ENCODE results near the gene BEX3. TPM values are rescaled to one million over a fixed set of nuclear protein-coding genes. Genes with fewer than 3 reads are reported as not detected.
A peak's percentile ranks its signal among the peaks of the same experiment; 100 is the strongest.
"Not testable (repeated sequence)": the region's sequence is repeated elsewhere in the genome, so short reads cannot be mapped to it uniquely, and the experiment has no call there.

Gene BEX3
- total and polyA plus RNA-seq, 11 donors, result 74.4 to 153 (median 114) TPM

- no peak for TF ChIP-seq CTCF (IDR thresholded peaks at IDR 0.05)
- TF ChIP-seq POLR2A (IDR thresholded peaks at IDR 0.05), result no peak
- Histone ChIP-seq H3K4me3 (peak overlapping the region in 11 of 12 donors; percentile 16 to 64 (median 53)), H3K9me3 (no peaks in the 10 kb centered on the region), H3K27me3 (peaks cover 0 to 18% (median 0%) of the 10 kb centered on the region in 9 donors), H3K36me3 (no peaks in the 10 kb centered on the region), H3K27ac (peak overlapping the region in 4 of 12 donors; percentile 13 to 55 (median 39)), H3K4me1 (peaks cover 0 to 3% (median 0%) of the 10 kb centered on the region in 12 donors)
- 7 to 27% (median 16%) methylated on average over 7 of the region's 7 CpGs for WGBS, 4 donors
- intact Hi-C loops (cut with DNase I), result no loop called here
- no peak for ATAC-seq
- no peak for DNase-seq
These were observed 28.6 kb downstream of the BEX3 start for GRCh38 chrX:103405009-103405333.

- ATAC-seq (no peak), DNase-seq (no peak)
- Histone ChIP-seq H3K27ac (no peak overlapping the region), H3K9me3 (no peaks in the 10 kb centered on the region), H3K4me1 (peaks cover 0 to 3% (median 0%) of the 10 kb centered on the region in 12 donors), H3K4me3 (no peak overlapping the region), H3K27me3 (peaks cover 0 to 10% (median 0%) of the 10 kb centered on the region in 9 donors), H3K36me3 (no peaks in the 10 kb centered on the region)
- TF ChIP-seq POLR2A (IDR thresholded peaks at IDR 0.05) (no peak), CTCF (IDR thresholded peaks at IDR 0.05) (no peak)
- 64 to 97% (median 78%) methylated on average over 1 of the region's 1 CpG for WGBS, 4 donors
- intact Hi-C loops (cut with DNase I), result no loop called here
These were observed 29.9 kb downstream of the BEX3 start for GRCh38 chrX:103406256-103406655.

- intact Hi-C loops (cut with DNase I), result no loop called here
- TF ChIP-seq CTCF (IDR thresholded peaks at IDR 0.05) (no peak), POLR2A (IDR thresholded peaks at IDR 0.05) (no peak)
- H3K27me3 ChIP-seq, result peaks cover 0 to 4% (median 0%) of the 10 kb centered on the region in 9 donors
- peaks cover 0 to 3% (median 0%) of the 10 kb centered on the region in 12 donors for H3K4me1 ChIP-seq
- ATAC-seq (no peak), DNase-seq (no peak)
- peaks cover 0 to 6% (median 0%) of the 10 kb centered on the region in 12 donors for H3K9me3 ChIP-seq
- 82 to 95% (median 87%) methylated on average over 2 of the region's 2 CpGs for WGBS, 4 donors
- no peaks in the 10 kb centered on the region for H3K36me3 ChIP-seq
- H3K4me3 ChIP-seq, result no peak overlapping the region
- H3K27ac ChIP-seq, result no peak overlapping the region
These were observed 31.4 kb downstream of the BEX3 start for GRCh38 chrX:103407776-103408175.

- ATAC-seq; H3K4me1 ChIP-seq; H3K27ac ChIP-seq; H3K36me3 ChIP-seq; DNase-seq; H3K9me3 ChIP-seq; H3K4me3 ChIP-seq; intact Hi-C loops (cut with DNase I); H3K27me3 ChIP-seq: not testable (repeated sequence)
- 74 to 95% (median 79%) methylated on average over 2 of the region's 2 CpGs for WGBS, 4 donors
These were observed 35.4 kb downstream of the BEX3 start for GRCh38 chrX:103411721-103412120.

GRCh38 chrX:103413705-103414387 is 37.5 kb downstream of the BEX3 start:
- intact Hi-C loops (cut with DNase I), result no loop called here
- Histone ChIP-seq H3K36me3 (no peaks in the 10 kb centered on the region), H3K9me3 (peaks cover 0 to 6% (median 0%) of the 10 kb centered on the region in 12 donors), H3K27ac (no peak overlapping the region), H3K4me1 (no peaks in the 10 kb centered on the region), H3K4me3 (no peak overlapping the region), H3K27me3 (peaks cover 0 to 7% (median 0%) of the 10 kb centered on the region in 9 donors)
- DNase-seq (no peak), ATAC-seq (no peak)
- 74 to 93% (median 89%) methylated on average over 8 of the region's 8 CpGs for WGBS, 4 donors
- TF ChIP-seq CTCF (IDR thresholded peaks at IDR 0.05) (no peak), POLR2A (IDR thresholded peaks at IDR 0.05) (no peak)
